Epithelial cell of esophagus (primary cell): ENCODE data around the gene NFKB1.

Experiments
- DNase-seq: peaks from one replicate; pipeline ENCODE4 v3.0.0; 2010; ENCODE audit warnings: low read depth
- H3K4me3 ChIP-seq: 2 replicates; pipeline ENCODE4 v1.5.1; 2011; ENCODE audit warnings: mild to moderate bottlenecking, low read length, control low read depth
- CTCF ChIP-seq: IDR thresholded peaks from 2 replicates; pipeline ENCODE4 v1.5.1; 2011; ENCODE audit warnings: low read depth, mild to moderate bottlenecking, low read length, control low read depth, inconsistent platforms; ENCODE audit not compliant: insufficient read depth; ENCODE audit errors: missing control alignments

NFKB1 gene

GRCh38 chr4:102606261-102606660, 105.1 kb downstream of the NFKB1 start:
- TF ChIP-seq CTCF: no peak
- no peak for DNase-seq
- H3K4me3 ChIP-seq: no peak overlapping the region

GRCh38 chr4:102606846-102607450, 105.8 kb downstream of the NFKB1 start:
- DNase-seq: no peak
- H3K4me3 ChIP-seq: no peak overlapping the region
- TF ChIP-seq CTCF: no peak

- TF ChIP-seq CTCF: no peak
- H3K4me3 ChIP-seq: no peak overlapping the region
- DNase-seq: peak; percentile 57
Observed at GRCh38 chr4:102608190-102608589, 107.0 kb downstream of the NFKB1 start.

- H3K4me3 ChIP-seq: no peak overlapping the region
- peak; percentile 13 for TF ChIP-seq CTCF
- DNase-seq: no peak
Observed at GRCh38 chr4:102610007-102610406, 108.8 kb downstream of the NFKB1 start.

GRCh38 chr4:102610476-102610875, 109.3 kb downstream of the NFKB1 start:
- TF ChIP-seq CTCF: no peak
- no peak for DNase-seq
- no peak overlapping the region for H3K4me3 ChIP-seq

GRCh38 chr4:102612210-102612609, 111.1 kb downstream of the NFKB1 start:
- DNase-seq: peak; percentile 80
- H3K4me3 ChIP-seq: no peak overlapping the region
- no peak for TF ChIP-seq CTCF

- no peak overlapping the region for H3K4me3 ChIP-seq
- peak; percentile 90 for DNase-seq
- TF ChIP-seq CTCF: no peak
Observed at GRCh38 chr4:102612824-102613366, 111.7 kb downstream of the NFKB1 start.
